T-helper 17 cell (primary cell): ENCODE data around the gene IGFBP7. TPM values are rescaled to one million over a fixed set of nuclear protein-coding genes. Genes with fewer than 3 reads are reported as not detected.

Source experiments
- ATAC-seq: fragments of 150-1000 bp; cut with Tn5 transposase; 2 replicates; pipeline ENCODE4 v1.10.0; 2021; ENCODE audit warnings: mild to moderate bottlenecking, moderate library complexity
- DNase-seq, 3 donors: peaks; one replicate each; pipeline versions ENCODE4 v3.0.0 to v3.0.0-alpha.2; 2020 to 2021
- H3K9me3 ChIP-seq: one replicate; pipeline ENCODE4 v1.7.0; 2013; ENCODE audit warnings: low read length, mild to moderate bottlenecking; ENCODE audit not compliant: control insufficient read depth, poor library complexity, severe bottlenecking
- H3K27ac Mint-ChIP-seq: one replicate; pipeline ENCODE4 v1.8.0; 2022; ENCODE audit warnings: mild to moderate bottlenecking, moderate library complexity, mixed read lengths
- H3K27me3 Mint-ChIP-seq: one replicate; pipeline ENCODE4 v1.8.0; 2022; ENCODE audit warnings: mixed read lengths
- H3K36me3 Mint-ChIP-seq: one replicate; pipeline ENCODE4 v1.8.0; 2022; ENCODE audit warnings: low read depth, mixed read lengths
- H3K4me1 Mint-ChIP-seq: one replicate; pipeline ENCODE4 v1.8.0; 2022; ENCODE audit warnings: mild to moderate bottlenecking, mixed read lengths
- H3K4me3 Mint-ChIP-seq: one replicate; pipeline ENCODE4 v1.8.0; 2022; ENCODE audit warnings: mild to moderate bottlenecking, moderate library complexity, mixed read lengths
- total RNA-seq, 4 donors: library from RNA in 2 of 4; stranded (reverse) in 2 of 4; gene quantifications; one replicate each; pipeline ENCODE4 v1.2.3 and lab custom pipeline; 2022 to 2026

IGFBP7 gene, protein sequence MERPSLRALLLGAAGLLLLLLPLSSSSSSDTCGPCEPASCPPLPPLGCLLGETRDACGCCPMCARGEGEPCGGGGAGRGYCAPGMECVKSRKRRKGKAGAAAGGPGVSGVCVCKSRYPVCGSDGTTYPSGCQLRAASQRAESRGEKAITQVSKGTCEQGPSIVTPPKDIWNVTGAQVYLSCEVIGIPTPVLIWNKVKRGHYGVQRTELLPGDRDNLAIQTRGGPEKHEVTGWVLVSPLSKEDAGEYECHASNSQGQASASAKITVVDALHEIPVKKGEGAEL
- total RNA-seq (under 1 TPM; 0.22 to 0.37 TPM), total RNA-seq (lab: John Stamatoyannopoulos, UW) (0.08 to 1.0 reads per million in 2 donors)

GRCh38 chr4:57109847-57110639 is at the start of gene IGFBP7:
IGFBP7 (minus strand) TSS chr4:57110385; CDS start chr4:57110351, 34 bp downstream.
- no peak within 1 kb of the TSS for H3K27ac Mint-ChIP-seq
- no peaks in the 10 kb centered on the region for H3K9me3 ChIP-seq
- peaks cover 13% of the 10 kb centered on the region for H3K4me1 Mint-ChIP-seq
- peaks cover 10% of the 10 kb centered on the region for H3K36me3 Mint-ChIP-seq
- peaks cover 80% of the 10 kb centered on the region for H3K27me3 Mint-ChIP-seq
- H3K4me3 Mint-ChIP-seq: peak within 1 kb of the TSS; percentile 93
- DNase-seq (no peak), ATAC-seq (peak; percentile 21)

GRCh38 chr4:57159866-57160265 is 49.7 kb upstream of the IGFBP7 start:
- DNase-seq (no peak), ATAC-seq (no peak)
- Mint-ChIP-seq H3K27ac (no peak overlapping the region), H3K27me3 (peaks cover 68% of the 10 kb centered on the region), H3K4me1 (peaks cover 9% of the 10 kb centered on the region), H3K4me3 (no peak overlapping the region), H3K36me3 (peaks cover 3% of the 10 kb centered on the region)
- no peaks in the 10 kb centered on the region for H3K9me3 ChIP-seq

DNA sequence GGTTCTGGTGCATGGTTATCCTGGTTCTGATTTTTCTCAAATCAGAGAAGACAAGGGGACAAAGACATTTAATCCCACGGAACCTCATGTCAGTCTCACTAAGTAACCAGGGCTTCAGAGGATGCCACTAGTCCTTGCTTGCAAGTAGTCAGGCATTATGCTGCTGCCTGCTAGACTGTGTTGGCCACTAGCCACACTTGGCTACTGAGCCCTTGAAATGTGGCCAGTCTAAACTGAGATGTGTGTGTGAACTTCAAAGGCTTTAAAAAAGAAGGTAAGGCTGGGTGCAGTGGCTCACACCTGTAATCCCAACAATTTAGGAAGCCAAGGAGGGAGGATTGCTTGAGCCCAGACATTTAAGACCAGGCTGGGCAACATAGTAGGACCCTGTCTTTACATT is 48.6 kb upstream of the IGFBP7 start:
- Mint-ChIP-seq H3K27ac (no peak overlapping the region), H3K27me3 (peaks cover 68% of the 10 kb centered on the region), H3K4me3 (no peak overlapping the region), H3K36me3 (no peaks in the 10 kb centered on the region), H3K4me1 (no peaks in the 10 kb centered on the region)
- no peak for ATAC-seq
- DNase-seq: no peak
- H3K9me3 ChIP-seq: no peaks in the 10 kb centered on the region

DNA sequence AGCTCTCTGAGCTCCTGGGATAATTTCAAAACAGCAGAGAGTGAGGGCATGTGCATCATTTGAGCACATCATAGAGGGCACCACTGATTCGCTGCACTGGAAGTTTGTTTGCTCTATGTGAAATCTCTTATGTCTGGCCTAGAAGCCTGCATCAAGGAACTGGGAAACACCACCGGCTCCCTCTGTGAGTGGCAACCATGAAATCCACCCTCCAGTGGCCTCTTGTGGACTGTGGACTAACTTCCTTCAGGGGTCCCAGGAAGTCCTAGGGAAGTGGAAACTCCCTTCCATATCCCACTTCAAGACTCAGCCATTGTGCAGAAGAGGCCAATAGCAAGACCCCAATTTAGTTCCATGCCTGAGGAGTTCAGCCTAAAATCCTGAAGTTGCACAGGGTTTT is 48.0 kb upstream of the IGFBP7 start:
- H3K36me3 Mint-ChIP-seq: no peaks in the 10 kb centered on the region
- H3K9me3 ChIP-seq: no peaks in the 10 kb centered on the region
- no peak for ATAC-seq
- DNase-seq: no peak
- H3K27ac Mint-ChIP-seq: no peak overlapping the region
- peaks cover 73% of the 10 kb centered on the region for H3K27me3 Mint-ChIP-seq
- no peak overlapping the region for H3K4me3 Mint-ChIP-seq
- H3K4me1 Mint-ChIP-seq: no peaks in the 10 kb centered on the region

- Mint-ChIP-seq H3K4me3 (no peak overlapping the region), H3K27ac (peak overlapping the region; percentile 53)
Measured at GRCh38 chr4:57157596-57158137, 47.5 kb upstream of the IGFBP7 start.

GRCh38 chr4:57156242-57156990 is 46.2 kb upstream of the IGFBP7 start:
- Mint-ChIP-seq H3K4me1 (no peaks in the 10 kb centered on the region), H3K36me3 (no peaks in the 10 kb centered on the region), H3K4me3 (no peak overlapping the region), H3K27ac (no peak overlapping the region), H3K27me3 (peaks cover 72% of the 10 kb centered on the region)
- H3K9me3 ChIP-seq: no peaks in the 10 kb centered on the region
- ATAC-seq: no peak
- no peak for DNase-seq

More at GRCh38 chr4:57157596-57158137, 47.5 kb upstream of the IGFBP7 start:
- H3K9me3 ChIP-seq: no peaks in the 10 kb centered on the region
- no peak for ATAC-seq
- Mint-ChIP-seq H3K4me1 (no peaks in the 10 kb centered on the region), H3K27me3 (peaks cover 77% of the 10 kb centered on the region), H3K36me3 (no peaks in the 10 kb centered on the region)
- DNase-seq: no peak

DNA sequence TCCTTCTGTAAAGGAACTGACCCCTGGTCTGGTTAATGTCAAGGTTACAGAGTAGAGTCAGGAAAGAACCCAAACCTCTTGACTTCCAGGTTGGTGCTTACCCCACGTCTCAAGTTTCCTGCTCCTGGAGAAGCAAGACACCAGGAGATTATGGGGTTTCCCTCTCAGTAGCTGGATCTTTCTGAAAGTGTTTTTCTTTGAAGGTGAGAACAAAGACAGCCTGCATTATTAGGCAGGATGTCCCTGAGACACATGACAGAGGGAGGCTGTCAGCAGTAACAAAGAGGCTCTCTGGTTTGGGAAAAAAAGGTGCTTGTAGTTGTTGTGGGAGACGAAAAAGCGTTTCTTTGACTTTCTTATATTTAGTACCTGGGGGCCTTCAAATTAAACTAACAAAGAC is 44.7 kb upstream of the IGFBP7 start:
- Mint-ChIP-seq H3K27ac (no peak overlapping the region), H3K4me3 (no peak overlapping the region), H3K27me3 (peaks cover 73% of the 10 kb centered on the region), H3K36me3 (no peaks in the 10 kb centered on the region), H3K4me1 (no peaks in the 10 kb centered on the region)
- no peak for DNase-seq
- no peaks in the 10 kb centered on the region for H3K9me3 ChIP-seq
- no peak for ATAC-seq

- Mint-ChIP-seq H3K4me3 (no peak overlapping the region), H3K27ac (no peak overlapping the region)
- no peak for DNase-seq
Measured at GRCh38 chr4:57154191-57154590, 44.0 kb upstream of the IGFBP7 start.

GRCh38 chr4:57153207-57153606 is 43.0 kb upstream of the IGFBP7 start:
- DNase-seq (no peak), ATAC-seq (no peak)
- H3K4me1 Mint-ChIP-seq: no peaks in the 10 kb centered on the region
- peaks cover 63% of the 10 kb centered on the region for H3K27me3 Mint-ChIP-seq
- H3K27ac Mint-ChIP-seq: no peak overlapping the region
- no peak overlapping the region for H3K4me3 Mint-ChIP-seq
- H3K9me3 ChIP-seq: no peaks in the 10 kb centered on the region
- H3K36me3 Mint-ChIP-seq: no peaks in the 10 kb centered on the region

More at GRCh38 chr4:57154191-57154590, 44.0 kb upstream of the IGFBP7 start:
- ATAC-seq: no peak
- peaks cover 71% of the 10 kb centered on the region for H3K27me3 Mint-ChIP-seq
- H3K4me1 Mint-ChIP-seq: no peaks in the 10 kb centered on the region
- H3K36me3 Mint-ChIP-seq: no peaks in the 10 kb centered on the region
- H3K9me3 ChIP-seq: no peaks in the 10 kb centered on the region

DNA sequence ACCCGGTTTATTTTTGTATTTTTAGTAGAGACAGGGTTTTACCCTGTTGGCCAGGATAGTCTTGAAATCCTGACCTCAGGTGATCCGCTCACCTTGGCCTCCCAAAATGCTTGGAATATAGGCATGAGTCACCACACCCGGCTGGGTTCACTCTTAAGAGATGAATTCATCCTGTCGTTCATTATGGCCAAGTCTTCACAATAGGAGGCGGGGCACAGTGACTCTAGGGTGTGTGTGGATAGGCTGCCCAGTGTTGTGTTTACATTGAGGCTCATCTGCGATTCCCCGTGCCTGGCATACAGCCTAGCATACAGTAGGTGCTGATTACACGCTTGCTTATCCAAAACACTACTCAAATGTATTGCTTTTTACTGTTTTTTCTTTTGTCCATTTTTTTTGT is 41.3 kb upstream of the IGFBP7 start:
- DNase-seq: no peak
- H3K9me3 ChIP-seq: no peaks in the 10 kb centered on the region
- Mint-ChIP-seq H3K27ac (no peak overlapping the region), H3K4me1 (no peaks in the 10 kb centered on the region), H3K36me3 (no peaks in the 10 kb centered on the region), H3K4me3 (no peak overlapping the region), H3K27me3 (peaks cover 49% of the 10 kb centered on the region)
- no peak for ATAC-seq

DNA sequence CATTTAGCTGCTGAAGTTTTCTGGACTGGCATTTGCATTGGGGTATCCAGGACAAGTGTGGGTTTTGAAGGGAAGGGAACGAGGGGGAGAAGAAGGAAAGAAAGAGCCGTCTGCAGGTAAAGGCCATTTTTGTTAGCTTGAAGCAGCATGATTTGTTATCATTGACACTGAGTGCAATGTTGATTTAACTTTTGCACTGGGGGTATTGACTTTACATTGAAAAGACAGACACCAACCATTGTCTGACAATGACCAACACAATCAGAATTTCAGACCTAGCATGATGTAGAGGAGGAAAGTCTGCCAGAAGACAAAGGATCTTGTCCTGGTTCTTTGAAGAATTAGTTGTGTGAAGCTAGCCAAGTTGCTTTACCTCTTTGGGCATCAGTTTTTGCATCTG is 39.6 kb upstream of the IGFBP7 start:
- Mint-ChIP-seq H3K4me3 (no peak overlapping the region), H3K27ac (no peak overlapping the region), H3K27me3 (peaks cover 40% of the 10 kb centered on the region), H3K4me1 (no peaks in the 10 kb centered on the region), H3K36me3 (no peaks in the 10 kb centered on the region)
- ATAC-seq: no peak
- no peaks in the 10 kb centered on the region for H3K9me3 ChIP-seq
- DNase-seq: no peak

- no peak for DNase-seq
- no peaks in the 10 kb centered on the region for H3K9me3 ChIP-seq
- H3K27me3 Mint-ChIP-seq: peaks cover 32% of the 10 kb centered on the region
- no peaks in the 10 kb centered on the region for H3K4me1 Mint-ChIP-seq
- H3K36me3 Mint-ChIP-seq: no peaks in the 10 kb centered on the region
- H3K4me3 Mint-ChIP-seq: no peak overlapping the region
- no peak for ATAC-seq
- no peak overlapping the region for H3K27ac Mint-ChIP-seq
Measured at GRCh38 chr4:57148831-57149505, 38.8 kb upstream of the IGFBP7 start.
